ENCODE data around the gene DNASE1L3.

The DNASE1L3 gene

GRCh38 chr3:58198804-58199203, 12.0 kb downstream of the DNASE1L3 start:
- no peak for DNase-seq

DNA sequence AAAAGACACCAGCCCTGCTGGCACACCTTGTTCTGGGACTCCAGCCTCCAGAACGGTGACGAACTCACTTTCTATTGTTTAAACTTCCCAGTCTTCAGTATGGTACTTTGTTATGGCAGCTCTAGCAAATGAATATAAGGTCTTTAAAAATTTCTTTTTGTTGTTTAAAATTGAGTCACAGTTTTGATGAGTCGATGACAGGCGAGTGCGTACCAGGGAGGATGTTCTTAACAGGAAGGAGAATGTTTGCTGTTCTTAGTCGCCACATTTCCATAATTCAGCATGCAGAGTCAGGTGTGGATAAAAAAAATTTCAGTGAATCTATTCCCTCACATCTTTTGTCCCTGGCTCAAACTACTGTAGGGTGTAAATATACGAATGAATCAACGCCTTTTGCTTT, 12.4 kb downstream of the DNASE1L3 start:
- no peak for DNase-seq

GRCh38 chr3:58197588-58197987, 13.2 kb downstream of the DNASE1L3 start:
- no peak for DNase-seq

DNA sequence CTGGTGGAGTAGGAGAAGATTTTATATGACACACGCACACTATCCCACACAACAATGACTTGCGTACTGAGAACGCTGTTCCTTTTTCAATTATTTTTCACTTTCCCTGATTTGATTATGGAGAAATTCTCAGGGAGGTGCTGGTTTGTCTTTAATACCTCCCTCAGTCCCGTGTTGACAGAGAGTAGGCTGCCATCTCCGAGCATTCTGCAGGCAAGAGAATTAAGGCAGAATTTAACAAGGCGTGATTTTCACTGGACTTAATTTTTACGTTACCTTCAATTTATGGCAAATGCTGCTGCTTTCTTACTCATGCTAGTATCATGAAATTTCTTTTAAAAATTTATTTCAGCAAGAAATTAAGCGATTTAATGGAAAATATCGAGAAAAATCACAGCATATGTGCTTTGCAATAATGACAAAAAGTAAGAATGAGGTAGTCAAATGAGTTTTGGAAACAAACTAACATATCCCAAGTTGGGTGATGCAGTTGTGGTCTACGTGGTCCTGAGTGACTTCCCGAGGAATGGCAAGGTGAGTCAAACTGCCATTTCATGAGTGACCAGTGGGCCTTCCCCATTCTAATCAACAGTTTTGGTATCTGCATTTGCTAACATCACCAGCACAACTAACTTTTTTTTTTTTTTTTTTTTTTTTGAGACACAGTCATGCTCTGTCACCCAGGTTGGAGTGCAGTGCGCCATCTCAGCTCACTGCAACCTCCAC, 16.9 kb downstream of the DNASE1L3 start:
- DNase-seq: no peak

DNA sequence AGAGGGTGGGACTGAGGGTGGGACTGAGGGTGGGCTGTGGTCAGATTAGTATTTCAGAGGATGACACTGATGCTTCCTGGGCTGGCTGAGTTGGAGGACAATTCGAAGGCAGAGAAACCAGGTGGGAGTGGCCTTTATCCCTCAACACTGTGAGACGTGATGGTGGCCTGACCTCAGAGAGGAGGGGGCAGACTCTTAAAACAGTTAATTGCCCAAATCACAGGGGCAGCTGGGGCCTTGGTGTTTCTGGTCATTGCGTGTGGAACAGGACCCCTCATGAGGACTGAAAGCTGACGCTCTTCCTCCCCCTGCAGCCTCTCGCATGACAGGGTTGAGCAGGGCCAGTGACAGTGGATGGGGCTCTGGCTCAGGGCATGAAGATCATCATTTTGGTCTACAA, 18.7 kb downstream of the DNASE1L3 start:
- DNase-seq: no peak

GRCh38 chr3:58191361-58191991, 19.3 kb downstream of the DNASE1L3 start:
- no peak for DNase-seq

DNA sequence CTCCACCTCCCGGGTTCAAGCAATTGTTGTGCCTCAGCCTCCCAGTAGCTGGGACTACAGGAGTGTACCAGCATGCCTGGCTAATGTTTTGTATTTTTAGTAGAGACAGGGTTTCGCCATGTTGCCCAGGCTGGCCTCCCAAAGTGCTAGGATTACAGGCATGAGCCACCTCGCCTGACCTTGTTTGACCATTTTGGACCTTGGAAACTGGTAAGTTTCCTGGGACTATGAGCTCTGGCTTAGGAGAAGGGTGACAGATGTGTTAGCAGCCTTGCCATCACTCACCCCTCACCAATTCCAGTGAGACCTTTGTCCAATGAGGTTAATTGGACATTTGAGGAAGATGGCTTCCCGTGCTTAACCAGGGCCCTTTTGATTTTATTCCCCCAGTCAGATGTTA, 19.9 kb downstream of the DNASE1L3 start:
- DNase-seq: no peak

- no peak for DNase-seq
Measured at GRCh38 chr3:58190291-58190690, 20.5 kb downstream of the DNASE1L3 start.

GRCh38 chr3:58189691-58190090, 21.1 kb downstream of the DNASE1L3 start:
- DNase-seq: no peak

DNA sequence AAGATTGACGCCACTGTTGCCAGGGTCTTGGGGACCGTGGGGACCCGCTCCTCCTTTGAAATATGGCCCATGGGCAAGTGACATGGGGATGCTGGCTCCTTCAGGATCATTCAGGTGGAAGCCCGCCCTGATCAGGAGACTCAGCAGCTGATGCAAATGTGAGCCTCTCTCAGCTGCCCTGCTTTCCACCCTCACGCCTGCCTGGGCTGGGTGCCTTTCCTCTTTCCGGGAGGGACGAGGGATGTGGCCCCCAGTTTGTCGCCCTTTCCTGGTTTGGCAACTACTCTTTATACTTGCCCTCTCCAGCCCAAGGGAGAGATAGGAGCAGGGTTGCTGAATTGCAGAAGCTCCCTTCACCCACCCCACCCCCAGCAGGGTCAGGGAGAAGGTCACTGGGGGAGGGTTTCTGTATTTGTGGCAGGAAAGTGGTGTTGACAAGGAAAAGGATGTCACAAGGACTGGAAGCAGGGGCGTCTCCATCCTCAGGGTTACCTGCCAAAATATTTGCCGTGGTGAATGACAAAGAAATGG, 21.8 kb downstream of the DNASE1L3 start:
- no peak for DNase-seq

DNA sequence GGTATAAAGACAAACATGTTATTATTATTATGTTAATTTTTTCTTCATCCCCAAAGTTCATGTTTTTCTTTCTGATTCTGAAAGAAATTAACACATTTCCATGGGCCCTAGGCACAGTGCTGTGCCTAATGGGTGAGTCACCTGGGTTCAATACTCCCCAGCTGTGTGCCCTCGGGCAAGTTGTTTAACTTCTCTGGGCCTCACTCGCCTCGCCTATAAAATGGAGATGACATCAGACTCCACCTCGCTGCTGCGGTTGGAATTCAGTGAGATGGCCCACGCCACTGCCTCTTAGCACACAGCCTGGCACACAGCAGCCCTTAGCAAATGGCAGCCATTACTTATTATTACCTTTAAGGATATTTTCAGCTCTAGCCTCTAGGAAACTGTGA, 22.6 kb downstream of the DNASE1L3 start:
- DNase-seq: no peak

- no peak for DNase-seq
Measured at GRCh38 chr3:58184982-58185360, 25.8 kb downstream of the DNASE1L3 start.

GRCh38 chr3:58184309-58184981, 26.3 kb downstream of the DNASE1L3 start:
- no peak for DNase-seq

DNA sequence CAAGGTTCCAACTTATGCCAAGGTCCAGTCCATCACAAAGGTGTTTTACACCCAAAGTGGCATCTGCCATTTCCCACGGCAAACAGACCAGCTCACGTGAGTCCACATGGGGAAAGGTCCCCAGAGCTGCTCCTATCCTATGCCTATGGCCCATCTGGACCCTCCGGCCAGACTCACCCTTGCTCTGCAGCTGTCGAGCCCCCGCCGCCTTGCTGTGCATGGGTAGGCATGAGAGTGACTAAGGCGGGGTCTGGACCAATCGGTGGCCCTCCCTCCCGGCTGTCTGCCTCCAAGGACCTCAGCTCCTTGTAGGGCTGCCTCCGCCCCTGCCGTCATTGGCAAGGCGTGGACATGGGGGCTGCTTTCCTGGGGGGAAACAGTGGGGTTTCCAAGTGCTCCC, 26.9 kb downstream of the DNASE1L3 start:
- DNase-seq: no peak

- DNase-seq: no peak
Measured at GRCh38 chr3:58183221-58183620, 27.6 kb downstream of the DNASE1L3 start.

DNA sequence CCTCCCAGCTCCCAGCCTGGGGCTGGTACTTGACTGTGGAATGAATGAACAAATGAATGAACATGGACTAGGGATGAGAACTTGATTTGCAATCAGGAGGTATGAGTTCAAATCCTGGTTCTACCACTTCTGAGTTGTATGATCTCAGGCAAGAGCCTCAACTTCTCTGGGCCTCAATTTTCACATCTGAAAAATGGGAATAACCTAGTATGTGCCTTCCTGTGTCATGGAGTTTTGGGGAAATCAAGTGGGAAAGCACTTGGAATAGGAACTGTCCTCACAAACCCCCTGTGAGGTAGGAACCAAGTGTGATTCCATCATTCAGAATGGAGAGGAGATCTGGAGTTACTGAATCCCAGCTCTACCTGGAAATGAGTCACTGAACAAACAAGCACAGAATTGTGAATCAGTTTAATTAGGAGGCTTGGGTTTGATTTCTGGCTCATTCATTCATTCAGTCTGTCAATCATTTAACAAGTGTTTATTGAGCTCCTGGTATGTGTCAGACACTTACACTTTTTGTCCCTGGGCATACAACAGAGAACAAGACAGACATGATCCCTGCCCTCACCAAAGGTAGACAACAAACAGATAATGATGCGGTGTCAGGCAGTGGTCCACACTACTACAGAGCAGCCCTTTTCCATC, 29.7 kb downstream of the DNASE1L3 start:
- DNase-seq: no peak

GRCh38 chr3:58180099-58180880, 30.5 kb downstream of the DNASE1L3 start:
- DNase-seq: no peak

GRCh38 chr3:58179235-58180098, 31.3 kb downstream of the DNASE1L3 start:
- DNase-seq: no peak

GRCh38 chr3:58178528-58179234, 32.1 kb downstream of the DNASE1L3 start:
- DNase-seq: no peak

- no peak for DNase-seq
Measured at GRCh38 chr3:58177747-58178527, 32.8 kb downstream of the DNASE1L3 start.

Measured in cortex of kidney (tissue), 1 donor.